Ectodermal cell (in vitro differentiated cells): ENCODE data around the gene TOMM20L.

ENCODE experiments used
- H3K27ac ChIP-seq: 2 replicates; pipeline ENCODE4 v1.7.0; 2013; ENCODE audit warnings: mild to moderate bottlenecking, low read depth, low read length; ENCODE audit not compliant: insufficient read depth, poor library complexity, severe bottlenecking
- H3K27me3 ChIP-seq: 2 replicates; pipeline ENCODE4 v1.7.0; 2013; ENCODE audit warnings: mild to moderate bottlenecking, low read length; ENCODE audit not compliant: insufficient read depth, control insufficient read depth, poor library complexity, severe bottlenecking
- H3K36me3 ChIP-seq: one replicate; pipeline ENCODE4 v1.7.0; 2013; ENCODE audit warnings: low read length; ENCODE audit not compliant: control insufficient read depth, insufficient read depth
- H3K4me1 ChIP-seq: one replicate; pipeline ENCODE4 v1.7.0; 2013; ENCODE audit warnings: low read length; ENCODE audit not compliant: control insufficient read depth, insufficient read depth
- H3K4me3 ChIP-seq: 2 replicates; pipeline ENCODE4 v1.7.0; 2013; ENCODE audit warnings: low read depth, low read length, control low read depth; ENCODE audit not compliant: insufficient read depth
- H3K9me3 ChIP-seq: 2 replicates; pipeline ENCODE4 v1.7.0; 2013; ENCODE audit warnings: mild to moderate bottlenecking, low read length, moderate library complexity; ENCODE audit not compliant: control insufficient read depth
- WGBS, 2 experiments: methylation state at CpG; one replicate each; pipeline ENCODE4 v1.1.7; 2013; ENCODE audit warnings: missing lambda C conversion rate in 2 of 2; 5-methylcytosine and 5-hydroxymethylcytosine counted together

Gene TOMM20L

GRCh38 chr14:58426670-58427280, 31.0 kb downstream of the TOMM20L start:
- Histone ChIP-seq H3K27ac (peak overlapping the region; percentile 83), H3K36me3 (peaks cover 2% of the 10 kb centered on the region), H3K27me3 (no peaks in the 10 kb centered on the region), H3K9me3 (no peaks in the 10 kb centered on the region), H3K4me1 (peaks cover 7% of the 10 kb centered on the region), H3K4me3 (peak overlapping the region; percentile 98)
- 1% methylated on average over 35 of the region's 35 CpGs for WGBS, 2 experiments

DNA sequence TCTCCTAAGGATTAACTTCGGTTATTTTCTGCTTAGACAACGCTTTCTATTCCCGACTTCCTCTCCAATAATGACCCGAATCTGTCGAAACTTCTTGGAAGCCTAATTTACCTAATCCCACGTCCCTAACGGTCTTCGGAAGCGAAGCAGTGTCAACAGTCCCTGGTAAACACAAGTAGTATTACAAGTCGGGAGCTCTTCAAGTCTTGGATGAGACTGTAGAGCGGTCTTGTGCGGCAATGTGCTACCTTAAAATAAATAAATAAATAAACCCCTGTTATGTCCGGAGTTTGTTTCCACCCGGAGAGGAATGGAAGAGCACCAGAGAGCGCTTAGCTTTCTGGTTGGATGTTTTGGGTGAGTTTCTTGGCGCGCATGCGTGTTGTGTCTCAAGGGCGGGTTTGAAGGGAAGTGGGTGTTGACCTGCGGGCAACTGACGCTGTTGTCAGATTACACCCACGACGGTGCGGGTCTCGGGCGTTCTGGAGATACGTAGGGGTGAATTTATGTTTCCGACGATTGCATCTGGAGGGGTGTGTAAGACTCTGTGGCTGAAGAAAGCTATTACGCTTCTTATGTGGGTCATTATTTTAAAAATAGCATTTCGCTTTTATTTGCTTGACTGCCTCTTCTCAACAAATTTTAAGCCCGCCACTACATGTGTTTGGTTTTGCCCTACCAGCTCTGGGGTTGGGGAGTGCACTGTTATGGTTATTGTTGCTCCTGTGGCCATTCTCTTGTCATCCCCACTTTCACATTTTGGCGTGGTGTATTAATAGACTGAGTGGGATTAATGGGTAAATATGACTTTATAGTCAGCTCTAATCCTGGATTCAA, 31.8 kb downstream of the TOMM20L start, which contains the start of the genes KIAA0586 and TIMM9:
TSS of gene KIAA0586 (plus strand) at position 439 of the 837 bp plus-strand sequence. CDS start 546 bp downstream, outside the sequence.
TSS of gene TIMM9 (minus strand) at position 251 of the 837 bp plus-strand sequence. CDS start 15,586 bp downstream, outside the sequence.
- H3K27me3 ChIP-seq: no peaks in the 10 kb centered on the region
- H3K9me3 ChIP-seq: no peaks in the 10 kb centered on the region
- peak within 1 kb of the TSS; percentile 98 for H3K4me3 ChIP-seq
- peaks cover 2% of the 10 kb centered on the region for H3K36me3 ChIP-seq
- 0 to 1% methylated on average over 30 to 33 of the region's 33 CpGs for WGBS, 2 experiments
- H3K4me1 ChIP-seq: peaks cover 7% of the 10 kb centered on the region
- H3K27ac ChIP-seq: peak within 1 kb of the TSS; percentile 83

GRCh38 chr14:58428118-58428683, 32.5 kb downstream of the TOMM20L start:
- peak overlapping the region; percentile 98 for H3K4me3 ChIP-seq
- peak overlapping the region; percentile 82 for H3K27ac ChIP-seq
- WGBS, 2 experiments: 0 to 1% methylated on average over 9 of the region's 10 CpGs
- peaks cover 7% of the 10 kb centered on the region for H3K4me1 ChIP-seq
- H3K27me3 ChIP-seq: no peaks in the 10 kb centered on the region
- H3K36me3 ChIP-seq: peaks cover 2% of the 10 kb centered on the region
- no peaks in the 10 kb centered on the region for H3K9me3 ChIP-seq

DNA sequence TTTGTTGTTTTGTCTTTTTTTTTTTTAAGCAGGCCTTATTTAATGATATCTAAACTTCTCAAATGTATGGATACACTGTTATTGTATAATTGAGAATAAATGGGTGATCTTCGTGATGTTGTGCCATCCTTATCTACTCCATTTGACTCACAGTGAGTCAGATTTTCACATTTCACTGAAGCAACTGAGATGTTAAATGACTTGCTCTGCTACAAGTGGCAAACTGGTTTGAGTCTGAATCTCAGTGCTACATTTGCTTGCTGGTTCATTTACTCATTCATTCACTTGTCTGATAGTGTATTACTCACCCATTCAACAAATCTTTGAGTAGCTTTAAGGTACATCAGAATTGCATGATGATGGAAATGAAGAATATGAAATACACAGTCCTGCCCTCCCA, 34.4 kb downstream of the TOMM20L start:
- Histone ChIP-seq H3K9me3 (no peaks in the 10 kb centered on the region), H3K36me3 (no peaks in the 10 kb centered on the region), H3K4me3 (no peak overlapping the region), H3K27me3 (no peaks in the 10 kb centered on the region), H3K4me1 (peaks cover 7% of the 10 kb centered on the region), H3K27ac (no peak overlapping the region)
- 75 to 88% methylated on average over 1 of the region's 1 CpG for WGBS, 2 experiments

DNA sequence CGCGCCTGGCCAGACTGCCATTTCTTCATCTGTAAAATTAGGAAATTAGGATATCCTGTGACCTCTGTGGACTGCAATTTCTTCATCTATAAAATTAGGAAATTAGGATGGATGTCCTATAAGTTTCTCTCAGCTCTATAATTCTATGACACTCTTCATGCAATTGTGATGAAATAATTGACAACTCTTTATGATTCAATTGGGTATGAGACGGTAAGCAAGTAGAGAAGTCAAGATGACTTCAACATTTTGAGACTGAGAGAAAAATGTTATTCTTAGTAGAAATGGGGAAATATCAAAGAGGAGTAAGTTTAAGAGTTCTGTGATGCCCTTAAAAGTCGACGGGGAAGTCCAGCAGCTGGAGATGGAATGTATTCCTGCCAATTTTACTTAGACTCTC, 43.7 kb downstream of the TOMM20L start:
- Histone ChIP-seq H3K9me3 (no peaks in the 10 kb centered on the region), H3K27me3 (no peaks in the 10 kb centered on the region), H3K4me3 (no peak overlapping the region), H3K4me1 (no peaks in the 10 kb centered on the region), H3K27ac (no peak overlapping the region), H3K36me3 (peaks cover 11% of the 10 kb centered on the region)
- 95 to 96% methylated on average over 5 of the region's 5 CpGs for WGBS, 2 experiments

- 90 to 94% methylated on average over 5 of the region's 5 CpGs for WGBS, 2 experiments
- Histone ChIP-seq H3K9me3 (no peaks in the 10 kb centered on the region), H3K27me3 (no peaks in the 10 kb centered on the region), H3K36me3 (peaks cover 15% of the 10 kb centered on the region), H3K27ac (no peak overlapping the region), H3K4me3 (no peak overlapping the region), H3K4me1 (no peaks in the 10 kb centered on the region)
Observed at GRCh38 chr14:58444627-58445026, 48.9 kb downstream of the TOMM20L start.

GRCh38 chr14:58455593-58456265, 60.0 kb downstream of the TOMM20L start:
- WGBS, 2 experiments: 88 to 92% methylated on average over 7 to 8 of the region's 9 CpGs
- Histone ChIP-seq H3K4me3 (no peak overlapping the region), H3K36me3 (no peaks in the 10 kb centered on the region), H3K4me1 (no peaks in the 10 kb centered on the region), H3K27me3 (no peaks in the 10 kb centered on the region), H3K27ac (no peak overlapping the region), H3K9me3 (no peaks in the 10 kb centered on the region)
